ENCODE measurements around the gene TUBB1.

TUBB1 gene

GRCh38 chr20:58975353-58975752 lies 43.9 kb upstream of the TUBB1 start:
- Histone ChIP-seq H3K36me3 (ENCODE audit: low read length) (no peaks in the 10 kb centered on the region), H3K4me2 (ENCODE audit: low read depth, low read length, poor library complexity, severe bottlenecking) (no peak overlapping the region), H3K4me3 (ENCODE audit: insufficient read depth, low read length, poor library complexity, severe bottlenecking) (no peak overlapping the region), H3K9me3 (ENCODE audit: insufficient read depth, low read length) (no peaks in the 10 kb centered on the region), H2AFZ (ENCODE audit: low read depth, low read length, severe bottlenecking) (no peak overlapping the region), H3K27me3 (ENCODE audit: low read length) (no peaks in the 10 kb centered on the region), H3F3A (ENCODE audit: insufficient read depth) (peaks cover 8% of the 10 kb centered on the region; the same call in 1 of the 2 replicates), H3K79me2 (ENCODE audit: insufficient read depth, low read length) (no peaks in the 10 kb centered on the region), H3K27ac (ENCODE audit: low read depth, low read length) (no peak overlapping the region), H3K9me2 (replicated peaks; ENCODE audit: insufficient read depth, low read length) (no peaks in the 10 kb centered on the region), H3K9ac (ENCODE audit: low read length) (no peak overlapping the region), H4K20me1 (ENCODE audit: low read depth, low read length) (no peaks in the 10 kb centered on the region)
- TF ChIP-seq CTCF (IDR thresholded peaks at IDR 0.05; ENCODE audit: insufficient read depth, low read length, poor library complexity, severe bottlenecking) = no peak
- TF ChIP-seq EZH2phosphoT487 (conservative IDR thresholded peaks at IDR 0.05; ENCODE audit: low read length) = no peak

- Histone ChIP-seq H3K27me3 (ENCODE audit: low read length) (no peaks in the 10 kb centered on the region), H3K79me2 (ENCODE audit: insufficient read depth, low read length) (no peaks in the 10 kb centered on the region), H3F3A (ENCODE audit: insufficient read depth) (peaks cover 8% of the 10 kb centered on the region; the same call in 1 of the 2 replicates), H3K4me2 (ENCODE audit: low read depth, low read length, poor library complexity, severe bottlenecking) (no peak overlapping the region), H3K9me3 (ENCODE audit: insufficient read depth, low read length) (no peaks in the 10 kb centered on the region), H2AFZ (ENCODE audit: low read depth, low read length, severe bottlenecking) (no peak overlapping the region), H3K4me3 (ENCODE audit: insufficient read depth, low read length, poor library complexity, severe bottlenecking) (no peak overlapping the region), H3K9ac (ENCODE audit: low read length) (no peak overlapping the region), H3K27ac (ENCODE audit: low read depth, low read length) (no peak overlapping the region), H3K9me2 (replicated peaks; ENCODE audit: insufficient read depth, low read length) (no peaks in the 10 kb centered on the region), H4K20me1 (ENCODE audit: low read depth, low read length) (no peaks in the 10 kb centered on the region), H3K36me3 (ENCODE audit: low read length) (no peaks in the 10 kb centered on the region)
- TF ChIP-seq EZH2phosphoT487 (conservative IDR thresholded peaks at IDR 0.05; ENCODE audit: low read length) (no peak), CTCF (IDR thresholded peaks at IDR 0.05; ENCODE audit: insufficient read depth, low read length, poor library complexity, severe bottlenecking) (no peak)
Observed at GRCh38 chr20:58976061-58976730, 43.0 kb upstream of the TUBB1 start.

- Histone ChIP-seq H3F3A (ENCODE audit: insufficient read depth) (peaks cover 8% of the 10 kb centered on the region; the same call in 1 of the 2 replicates), H4K20me1 (ENCODE audit: low read depth, low read length) (no peaks in the 10 kb centered on the region), H3K9me2 (replicated peaks; ENCODE audit: insufficient read depth, low read length) (no peaks in the 10 kb centered on the region), H3K79me2 (ENCODE audit: insufficient read depth, low read length) (peaks cover 22% of the 10 kb centered on the region), H3K27me3 (ENCODE audit: low read length) (no peaks in the 10 kb centered on the region), H3K9me3 (ENCODE audit: insufficient read depth, low read length) (no peaks in the 10 kb centered on the region), H3K4me2 (ENCODE audit: low read depth, low read length, poor library complexity, severe bottlenecking) (no peak overlapping the region), H3K9ac (ENCODE audit: low read length) (no peak overlapping the region), H3K36me3 (ENCODE audit: low read length) (no peaks in the 10 kb centered on the region), H3K4me3 (ENCODE audit: insufficient read depth, low read length, poor library complexity, severe bottlenecking) (no peak overlapping the region), H2AFZ (ENCODE audit: low read depth, low read length, severe bottlenecking) (no peak overlapping the region), H3K27ac (ENCODE audit: low read depth, low read length) (no peak overlapping the region)
- no peak for TF ChIP-seq CTCF (IDR thresholded peaks at IDR 0.05; ENCODE audit: insufficient read depth, low read length, poor library complexity, severe bottlenecking)
- no peak for TF ChIP-seq EZH2phosphoT487 (conservative IDR thresholded peaks at IDR 0.05; ENCODE audit: low read length)
Observed at GRCh38 chr20:58978351-58979190, 40.7 kb upstream of the TUBB1 start.

Measured in SU-DHL-6 (cell line).